HG03095 (cell line): ENCODE data around the gene CSAD.
"Not testable (repeated sequence)": the region's sequence is repeated elsewhere in the genome, so short reads cannot be mapped to it uniquely, and the experiment has no call there.

ENCODE experiments used
- ATAC-seq: cut with Tn5 transposase; IDR thresholded peaks from one replicate; pipeline ENCODE4 v1.9.1; 2021; ENCODE audit warnings: moderate library complexity; ENCODE audit not compliant: unreplicated experiment

CSAD gene

GRCh38 chr12:53218551-53219291 lies 38.0 kb upstream of the CSAD start:
- ATAC-seq = no peak

- ATAC-seq = no peak
These were observed 37.2 kb upstream of the CSAD start for GRCh38 chr12:53217931-53218307.

- no peak for ATAC-seq
These were observed 36.6 kb upstream of the CSAD start for GRCh38 chr12:53217051-53217930.

DNA sequence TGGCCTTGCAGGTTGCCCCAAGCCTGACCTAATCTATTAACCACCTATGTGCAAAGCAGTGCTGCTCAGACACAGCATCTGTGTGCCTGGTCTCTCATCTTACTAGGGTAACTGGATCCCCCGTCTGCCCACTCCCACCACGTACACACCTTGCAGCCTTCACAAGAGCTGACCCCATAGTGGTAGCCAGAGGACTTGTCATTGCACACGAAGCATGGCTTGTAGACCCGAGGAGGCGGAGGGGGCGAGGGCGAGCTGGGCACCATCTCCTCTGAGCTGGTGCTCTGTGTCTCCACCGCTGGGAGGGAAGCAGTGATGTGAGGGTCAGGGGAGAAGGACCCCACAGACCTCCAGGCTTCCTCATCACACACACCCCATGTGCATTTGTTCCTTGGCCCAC lies 34.8 kb upstream of the CSAD start:
- no peak for ATAC-seq

GRCh38 chr12:53214687-53215455 lies 34.1 kb upstream of the CSAD start:
- no peak for ATAC-seq

GRCh38 chr12:53214221-53214620 lies 33.5 kb upstream of the CSAD start:
- no peak for ATAC-seq

DNA sequence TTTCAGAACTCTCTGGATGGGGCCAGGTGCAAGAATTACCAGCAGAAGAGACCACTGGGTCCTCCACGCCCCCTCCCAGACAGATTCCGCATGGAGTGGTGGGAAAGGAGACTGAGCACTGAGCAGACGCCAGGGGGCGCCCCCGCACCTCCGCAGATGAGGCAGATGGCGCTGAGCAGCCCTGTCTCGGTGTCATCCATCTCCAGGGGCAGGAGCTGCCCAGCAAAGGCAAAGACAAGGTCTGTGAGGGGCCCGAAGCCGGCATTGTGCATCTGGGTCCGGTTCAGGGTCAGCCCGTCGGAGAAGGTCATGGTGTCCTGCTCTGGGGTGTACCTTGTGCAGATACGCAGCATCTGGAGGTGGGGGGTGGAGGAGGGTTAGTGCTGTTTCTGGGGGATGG lies 32.6 kb upstream of the CSAD start:
- ATAC-seq = no peak

DNA sequence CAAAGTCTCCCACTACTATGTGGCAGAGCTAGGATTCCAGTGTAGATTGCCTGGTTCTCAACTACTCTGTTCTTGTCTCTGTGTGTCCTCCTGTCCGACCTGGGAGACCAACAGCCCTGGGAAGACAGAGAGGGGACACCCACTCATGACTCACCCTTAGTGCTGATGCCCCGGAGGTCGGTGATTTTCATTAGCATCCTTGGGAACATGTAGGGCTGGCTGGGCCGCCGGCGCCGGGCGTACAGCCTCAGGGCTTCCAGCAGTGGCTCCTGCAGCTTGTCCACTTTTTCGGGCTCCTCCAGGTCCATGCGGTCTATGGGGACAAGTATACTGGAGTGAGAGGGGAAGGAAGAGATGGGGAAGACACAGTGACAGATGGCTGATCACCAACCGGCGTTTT lies 32.2 kb upstream of the CSAD start:
- ATAC-seq = no peak

- no peak for ATAC-seq
These were observed 31.0 kb upstream of the CSAD start for GRCh38 chr12:53211476-53212381.

- ATAC-seq = no peak
These were observed 30.1 kb upstream of the CSAD start for GRCh38 chr12:53210843-53211242.

DNA sequence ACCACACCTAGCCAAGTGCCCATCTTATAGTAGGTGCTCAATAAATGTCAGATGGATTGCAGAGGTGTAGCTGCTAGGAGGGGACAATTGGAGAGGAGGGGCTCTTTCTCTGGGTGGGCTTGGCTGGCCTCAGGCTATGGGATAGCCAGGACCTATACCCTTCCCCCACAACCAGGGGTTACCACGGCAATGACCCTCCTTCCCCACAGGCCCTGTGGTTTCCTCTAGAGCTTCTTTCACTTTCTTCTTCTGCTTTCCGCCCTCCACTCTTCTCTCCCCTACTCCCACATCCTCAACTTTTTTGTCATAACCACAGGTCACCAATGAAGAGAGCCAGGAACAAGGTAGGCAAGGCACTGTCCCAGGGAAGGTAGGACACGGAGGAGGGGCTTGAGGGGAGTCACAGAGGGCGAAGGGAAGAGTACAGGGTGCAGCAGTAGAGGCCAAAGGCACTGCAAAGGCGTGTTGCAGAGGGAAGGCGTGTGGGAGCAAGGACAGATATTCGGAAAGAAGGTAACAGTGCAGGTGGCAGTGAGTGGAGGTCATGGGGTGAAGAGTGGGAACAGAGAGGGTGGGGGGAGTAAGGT lies 28.2 kb upstream of the CSAD start:
- ATAC-seq = peak; percentile 32

DNA sequence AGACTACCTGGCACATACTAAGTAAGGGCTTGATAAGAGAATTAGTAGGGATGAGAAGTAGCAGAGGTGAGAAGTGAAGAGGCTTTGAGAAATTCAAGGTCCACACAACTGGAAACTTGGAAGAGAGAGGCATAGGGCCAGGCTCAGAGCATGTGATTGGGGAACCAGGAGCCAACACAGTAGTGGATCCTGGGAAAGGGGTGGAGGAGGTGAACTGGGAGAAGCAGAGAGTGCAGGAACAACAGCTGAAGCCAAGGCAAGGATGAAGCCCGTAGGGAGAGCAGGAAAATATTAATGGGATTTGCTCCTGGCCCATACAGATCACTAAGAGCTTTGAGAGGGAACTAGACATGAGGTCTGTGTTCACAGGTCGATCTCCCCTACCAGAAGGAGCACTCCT lies 27.7 kb upstream of the CSAD start:
- no peak for ATAC-seq

- ATAC-seq = peak; percentile 43
These were observed 26.3 kb upstream of the CSAD start, which contains the start of gene ITGB7 for GRCh38 chr12:53207042-53207441. ITGB7 (minus strand) TSS chr12:53207251; CDS start chr12:53200443, 6,808 bp downstream.

- peak; percentile 72 for ATAC-seq
These were observed 25.2 kb upstream of the CSAD start for GRCh38 chr12:53205747-53206419.

- no peak for ATAC-seq
These were observed 23.6 kb upstream of the CSAD start for GRCh38 chr12:53204351-53204750.

DNA sequence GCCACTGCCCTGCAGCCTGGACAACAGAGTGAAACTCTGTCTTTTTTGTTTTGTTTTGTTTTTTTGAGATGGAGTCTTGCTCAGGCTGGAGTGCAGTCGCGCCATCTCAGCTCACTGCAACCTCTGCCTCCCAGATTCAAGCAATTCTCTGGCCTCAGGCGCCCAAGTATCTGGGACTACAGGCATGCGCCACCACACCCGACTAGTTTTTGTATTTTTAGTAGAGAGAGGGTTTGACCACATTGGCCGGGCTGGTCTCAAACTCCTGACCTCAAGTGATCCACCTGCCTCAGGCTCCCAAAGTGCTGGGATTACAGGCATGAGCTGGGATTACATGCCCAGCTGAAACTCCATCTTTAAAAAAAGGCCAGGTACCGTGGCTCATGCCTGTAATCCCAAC lies 21.6 kb upstream of the CSAD start:
- ATAC-seq = not testable (repeated sequence)

GRCh38 chr12:53201639-53202038 lies 20.9 kb upstream of the CSAD start:
- no peak for ATAC-seq

GRCh38 chr12:53201177-53201541 lies 20.4 kb upstream of the CSAD start:
- ATAC-seq = no peak

GRCh38 chr12:53200458-53201176 lies 19.9 kb upstream of the CSAD start:
- peak; percentile 37 for ATAC-seq
